GM12874 (cell line): ENCODE data around the gene GALNT11.

Experiments used
- CTCF ChIP-seq: IDR thresholded peaks from 2 replicates; pipeline ENCODE4 v1.5.1; 2011; ENCODE audit warnings: low read depth, mild to moderate bottlenecking, control low read depth, low read length, moderate library complexity; ENCODE audit not compliant: insufficient read depth

The GALNT11 gene

GRCh38 chr7:152133804-152134203, 108.3 kb downstream of the GALNT11 start:
- no peak for TF ChIP-seq CTCF

GRCh38 chr7:152136686-152137085, 111.2 kb downstream of the GALNT11 start:
- TF ChIP-seq CTCF: no peak

GRCh38 chr7:152137476-152138025, 112.1 kb downstream of the GALNT11 start:
- TF ChIP-seq CTCF: no peak

GRCh38 chr7:152140067-152140466, 114.6 kb downstream of the GALNT11 start:
- no peak for TF ChIP-seq CTCF

- no peak for TF ChIP-seq CTCF
Observed at GRCh38 chr7:152140560-152140959, 115.1 kb downstream of the GALNT11 start.

- TF ChIP-seq CTCF: no peak
Observed at GRCh38 chr7:152142976-152143595, 117.6 kb downstream of the GALNT11 start.

- TF ChIP-seq CTCF: no peak
Observed at GRCh38 chr7:152144557-152145245, 119.2 kb downstream of the GALNT11 start.
